Cardiac septum (tissue), 1 donor: ENCODE results near the gene HECW1. TPM values are rescaled to one million over a fixed set of nuclear protein-coding genes. Genes with fewer than 3 reads are reported as not detected.

Source experiments
- DNase-seq: peaks from one replicate; pipeline ENCODE4 v3.0.0-alpha.2; 2020; ENCODE audit warnings: low spot score
- intact Hi-C: fragments of 100-400 bp; cut with DNase I; formaldehyde crosslinking; loops from one replicate; pipeline ENCODE4 v1.14.0; 2022
- total RNA-seq: library from RNA; stranded (reverse); fragmentation: NEBNext Ultra II Directional; extraction: Animal tissue kit (Norgen Biotek cat#: 25700); gene quantifications from one replicate; pipeline ENCODE4 v1.2.1, GENCODE V29; 2021
- donor health status: DM: no; HTN: no; CAD: no.

The HECW1 gene
- total RNA-seq, 1 donor from 2014 or later, result not detected

GRCh38 chr7:43441231-43442130 is 329.0 kb downstream of the HECW1 start:
- intact Hi-C loops, result no loop called here
- no peak for DNase-seq

DNA sequence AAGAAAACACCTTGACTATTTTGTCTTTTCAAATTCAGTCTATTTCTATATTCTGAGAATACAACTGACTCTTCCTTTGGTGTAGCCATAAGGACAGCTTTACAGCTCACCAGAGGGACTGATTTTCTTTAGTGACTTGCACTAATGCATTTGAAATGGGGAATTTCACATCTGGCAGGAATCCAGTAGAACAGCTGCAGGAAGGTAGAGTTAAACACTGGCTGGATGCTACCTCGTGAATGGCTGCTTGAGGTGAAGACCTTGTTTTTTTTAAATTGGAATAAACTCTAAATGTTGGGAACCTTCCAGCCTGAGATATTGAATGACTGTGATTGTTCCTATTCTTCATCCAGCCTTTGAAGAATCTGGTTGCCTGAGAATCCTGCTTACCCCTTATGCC is 330.9 kb downstream of the HECW1 start:
- intact Hi-C loops, result no loop called here
- DNase-seq, result no peak

- intact Hi-C loops, result no loop called here
- no peak for DNase-seq
Observed at GRCh38 chr7:43444711-43445578, 332.5 kb downstream of the HECW1 start.

GRCh38 chr7:43449577-43449976 is 337.1 kb downstream of the HECW1 start:
- intact Hi-C loops, result no loop called here

DNA sequence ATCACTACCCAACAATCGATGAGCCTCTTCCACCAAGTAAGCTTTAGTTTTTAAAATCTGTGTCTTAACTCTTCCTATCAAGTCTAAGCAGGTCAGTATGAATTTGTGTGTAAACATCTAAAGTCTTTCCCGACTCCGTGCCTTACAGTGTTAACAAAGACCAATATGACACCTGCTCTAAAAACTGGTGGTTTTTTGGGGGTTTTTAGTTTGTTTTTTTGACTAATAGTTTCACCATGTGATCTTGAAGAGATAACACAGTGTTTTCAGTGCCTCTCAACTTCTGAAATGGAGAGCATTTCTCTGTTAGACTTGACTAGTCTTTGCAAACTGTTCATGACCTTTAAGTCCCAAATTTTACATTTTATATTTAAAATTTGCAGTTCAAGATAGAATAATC is 338.4 kb downstream of the HECW1 start:
- intact Hi-C loops, result no loop called here

More at GRCh38 chr7:43449577-43449976, 337.1 kb downstream of the HECW1 start:
- no peak for DNase-seq

GRCh38 chr7:43454936-43455518 is 342.6 kb downstream of the HECW1 start:
- intact Hi-C loops, result loop anchor here (5.0 kb wide), 1 partner anchor 513 kb away; no protein-coding TSS in a partner anchor

More for the DNA sequence above, 338.4 kb downstream of the HECW1 start:
- DNase-seq, result no peak

DNA sequence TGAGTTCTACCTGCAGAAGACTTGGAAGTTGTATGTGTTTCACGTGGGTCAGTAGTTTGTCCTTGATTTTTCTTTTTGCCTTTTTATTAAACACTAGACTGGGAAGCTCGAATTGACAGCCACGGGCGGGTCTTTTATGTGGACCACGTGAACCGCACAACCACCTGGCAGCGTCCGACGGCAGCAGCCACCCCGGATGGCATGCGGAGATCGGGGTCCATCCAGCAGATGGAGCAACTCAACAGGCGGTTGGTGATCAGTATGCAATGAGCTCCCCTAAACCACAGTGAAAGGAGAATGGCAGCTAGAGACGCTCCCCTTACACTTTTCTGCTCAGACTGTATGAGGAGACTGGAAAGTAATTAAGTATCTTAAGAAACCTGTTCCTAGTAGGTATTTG is 343.8 kb downstream of the HECW1 start:
- intact Hi-C loops, result loop anchor here (5.0 kb wide), 1 partner anchor 514 kb away; no protein-coding TSS in a partner anchor
- DNase-seq, result no peak

More at GRCh38 chr7:43454936-43455518, 342.6 kb downstream of the HECW1 start:
- no peak for DNase-seq

GRCh38 chr7:43458330-43459018 is 346.0 kb downstream of the HECW1 start:
- no peak for DNase-seq
- intact Hi-C loops, result loop anchor here (5.0 kb wide), 1 partner anchor 516 kb away; no protein-coding TSS in a partner anchor

DNA sequence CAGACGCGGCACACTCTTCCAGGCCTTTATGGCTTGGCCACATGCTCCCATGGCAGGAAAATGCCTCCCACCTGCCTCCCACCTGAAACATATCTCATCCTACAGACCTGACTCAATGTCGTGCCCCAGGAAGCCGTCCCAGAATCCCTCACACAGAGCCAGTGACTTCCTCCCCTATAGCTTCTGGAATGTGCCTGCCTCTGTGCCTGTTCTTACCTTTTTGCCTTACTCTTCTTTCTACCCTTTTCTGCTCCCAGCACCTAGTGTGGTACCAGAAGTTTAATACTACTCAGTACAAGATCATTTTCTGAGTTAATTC is 346.5 kb downstream of the HECW1 start:
- intact Hi-C loops, result loop anchor here (5.0 kb wide), 1 partner anchor 517 kb away; no protein-coding TSS in a partner anchor

GRCh38 chr7:43460733-43461348 is 348.4 kb downstream of the HECW1 start:
- DNase-seq, result no peak
- intact Hi-C loops, result loop anchor here (10.0 kb wide), 1 partner anchor 264 kb away; the partner anchor contains the start of gene COA1

More for the DNA sequence above, 346.5 kb downstream of the HECW1 start:
- DNase-seq, result no peak

DNA sequence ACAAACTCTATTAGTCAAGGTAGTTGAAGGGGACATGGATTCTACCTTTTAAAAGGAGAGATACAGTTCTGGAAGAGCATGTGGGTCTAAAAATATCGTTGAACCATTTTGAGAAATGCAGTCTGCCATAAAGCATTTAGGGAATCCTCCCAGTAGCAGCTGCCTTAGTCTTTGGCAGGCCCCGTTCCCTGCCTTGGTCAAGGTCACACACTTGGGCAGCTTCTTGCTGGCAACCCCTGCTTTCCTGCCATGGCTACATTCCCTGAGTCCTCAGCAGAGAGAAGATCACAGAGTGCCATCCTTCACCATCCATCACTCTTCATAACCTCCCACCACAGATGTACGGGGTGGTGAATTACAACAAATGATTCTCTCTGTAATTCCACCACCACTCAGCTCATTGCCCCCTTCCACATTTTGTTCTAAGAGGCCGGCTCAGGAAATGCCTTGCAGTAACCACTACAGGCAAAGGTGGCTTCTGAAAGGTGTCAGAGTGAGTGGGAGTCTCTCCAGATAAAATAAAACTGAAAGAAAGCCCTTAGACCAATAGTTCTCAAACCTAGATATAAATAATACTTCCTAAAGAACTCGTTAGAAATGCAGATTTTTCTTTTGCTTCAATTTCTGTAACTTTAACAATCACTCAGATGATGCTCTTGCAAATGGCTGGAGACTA is 349.0 kb downstream of the HECW1 start:
- intact Hi-C loops, result loop anchor here (10.0 kb wide), 1 partner anchor 263 kb away; the partner anchor contains the start of gene COA1
- DNase-seq, result no peak

GRCh38 chr7:43462836-43463235 is 350.4 kb downstream of the HECW1 start:
- DNase-seq, result no peak
- intact Hi-C loops, result loop anchor here (10.0 kb wide), 1 partner anchor 262 kb away; the partner anchor contains the start of gene COA1

GRCh38 chr7:43463401-43463980 is 351.0 kb downstream of the HECW1 start:
- DNase-seq, result no peak

GRCh38 chr7:43465581-43466554 is 353.4 kb downstream of the HECW1 start:
- intact Hi-C loops, result loop anchor here (10.0 kb wide), 1 partner anchor 259 kb away; the partner anchor contains the start of gene COA1

More at GRCh38 chr7:43463401-43463980, 351.0 kb downstream of the HECW1 start:
- intact Hi-C loops, result loop anchor here (10.0 kb wide), 1 partner anchor 261 kb away; the partner anchor contains the start of gene COA1

DNA sequence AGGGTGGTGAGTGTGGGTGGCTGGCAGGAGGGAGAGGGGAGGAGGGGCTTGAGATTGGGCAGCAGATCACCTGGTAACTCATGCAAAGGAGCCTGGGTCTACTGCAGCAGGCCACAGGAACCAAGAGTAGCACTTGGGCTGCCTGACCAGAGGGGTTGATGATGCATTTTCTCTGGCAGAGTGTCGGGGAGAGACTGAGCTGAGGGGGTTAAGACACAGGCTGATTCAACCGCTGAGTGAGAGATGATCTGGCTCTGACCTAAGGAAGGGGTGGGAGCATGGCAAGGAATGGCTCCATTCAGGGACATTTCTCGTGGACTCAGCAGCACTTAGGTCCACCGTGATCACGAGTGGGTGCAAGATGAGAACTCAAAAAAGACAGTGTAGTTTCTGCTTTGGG is 355.0 kb downstream of the HECW1 start:
- intact Hi-C loops, result loop anchor here (10.0 kb wide), 1 partner anchor 257 kb away; the partner anchor contains the start of gene COA1

More at GRCh38 chr7:43465581-43466554, 353.4 kb downstream of the HECW1 start:
- no peak for DNase-seq

DNA sequence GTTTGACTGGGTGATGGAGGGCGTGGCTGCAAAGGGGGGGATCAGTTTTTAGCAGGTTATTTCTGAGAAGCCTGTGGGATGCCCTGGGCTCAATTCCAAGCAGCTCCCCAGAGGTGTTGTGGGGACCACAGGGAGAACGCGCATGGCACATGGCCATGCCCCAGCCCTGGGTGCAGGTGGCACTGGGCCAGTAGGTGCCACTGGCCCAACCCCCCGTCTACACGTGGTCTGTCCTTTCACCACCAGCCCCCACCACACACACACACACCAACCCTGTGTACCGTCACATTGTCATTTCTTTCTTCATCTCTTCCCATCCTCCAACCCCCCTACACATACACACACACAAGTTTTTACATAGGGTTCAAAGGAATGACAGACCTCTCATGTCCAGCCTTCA is 355.4 kb downstream of the HECW1 start:
- intact Hi-C loops, result loop anchor here (10.0 kb wide), 1 partner anchor 257 kb away; the partner anchor contains the start of gene COA1

More for the DNA sequence above, 355.0 kb downstream of the HECW1 start:
- no peak for DNase-seq

More for the DNA sequence above, 355.4 kb downstream of the HECW1 start:
- no peak for DNase-seq
